ENCODE results near the gene TMEM132D. TPM values are rescaled to one million over a fixed set of nuclear protein-coding genes. Genes with fewer than 3 reads are reported as not detected.

TMEM132D gene
- total RNA-seq, 1 donor from 2014 or later = not detected

DNA sequence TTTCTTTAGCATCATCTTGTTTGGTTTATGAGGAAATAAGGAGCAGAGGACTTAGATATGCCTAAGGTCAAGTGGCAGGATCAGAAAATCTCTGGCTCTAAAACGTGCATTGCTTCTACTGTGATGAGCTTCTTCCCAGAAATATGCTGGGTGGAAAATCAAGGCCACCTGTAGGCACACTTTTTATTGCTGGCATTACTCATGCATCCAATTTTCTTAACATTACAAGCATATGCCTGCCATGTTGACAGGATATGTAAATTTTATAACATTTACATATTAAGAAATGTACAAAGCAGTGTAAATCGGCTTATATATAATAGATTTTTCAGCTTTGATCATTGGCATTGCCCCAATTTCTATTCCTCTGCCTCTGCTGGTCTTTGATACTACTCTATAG is 409.6 kb downstream of the TMEM132D start:
- H3K27ac Mint-ChIP-seq = no peak overlapping the region
- intact Hi-C loops (cut with micrococcal nuclease) = no loop called here

DNA sequence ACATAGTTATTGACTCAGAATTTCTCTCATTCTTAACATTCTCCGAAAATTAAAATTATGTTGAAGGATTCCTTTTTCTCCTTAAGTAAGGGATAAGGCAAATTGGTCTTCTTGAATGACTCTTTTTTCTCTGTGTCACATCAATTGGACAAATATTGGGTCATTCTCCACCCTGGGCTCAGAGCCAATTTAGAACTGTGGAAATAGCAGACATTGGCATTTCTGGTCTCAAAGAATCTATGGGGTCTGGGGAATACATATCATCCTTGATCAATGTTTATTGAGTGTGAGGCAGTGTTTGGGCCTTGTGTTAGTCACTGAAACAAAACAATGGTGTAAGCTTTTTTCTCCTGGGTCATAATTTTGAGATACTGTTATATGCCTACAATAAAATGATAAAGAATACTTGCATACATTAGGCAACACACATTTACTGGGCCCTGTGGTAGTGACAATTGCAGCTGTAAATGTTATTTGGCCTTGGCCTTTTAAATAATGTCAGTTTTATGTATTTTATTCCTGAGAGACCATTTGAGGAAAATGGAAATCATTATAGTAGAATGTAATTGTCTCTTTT is 414.6 kb downstream of the TMEM132D start:
- no peaks in the 10 kb centered on the region for H3K36me3 Mint-ChIP-seq (ENCODE audit: low read depth)
- intact Hi-C loops (cut with micrococcal nuclease) = no loop called here

More for the DNA sequence above, 409.6 kb downstream of the TMEM132D start:
- no peaks in the 10 kb centered on the region for H3K36me3 Mint-ChIP-seq (ENCODE audit: low read depth)
- H3K9me3 Mint-ChIP-seq = peaks cover 15% of the 10 kb centered on the region
- no peak for DNase-seq (ENCODE audit: low spot score)
- H3K4me3 Mint-ChIP-seq = no peak overlapping the region
- no peaks in the 10 kb centered on the region for H3K27me3 Mint-ChIP-seq (ENCODE audit: insufficient read depth)
- no peaks in the 10 kb centered on the region for H3K4me1 Mint-ChIP-seq (ENCODE audit: low read depth)

DNA sequence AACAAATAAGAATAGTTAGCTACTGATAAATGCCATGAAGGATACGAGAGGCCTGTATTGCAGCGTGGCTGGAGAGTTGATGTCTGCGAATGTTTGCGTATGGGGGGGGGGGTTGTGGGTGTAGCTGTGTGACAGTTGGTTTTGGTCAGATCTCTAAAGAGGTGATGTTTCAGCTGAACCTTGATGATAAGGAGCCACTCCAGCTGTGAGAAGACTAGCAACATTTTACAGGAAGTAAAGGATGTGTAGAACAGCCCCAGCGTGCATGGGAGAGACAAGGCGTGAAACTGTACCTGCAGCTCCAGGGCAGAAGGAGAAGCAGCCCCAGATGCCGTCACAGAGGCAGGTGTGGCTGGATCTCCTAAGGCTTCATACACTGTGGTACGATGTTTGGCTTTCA is 416.9 kb downstream of the TMEM132D start:
- no peak for DNase-seq (ENCODE audit: low spot score)
- intact Hi-C loops (cut with micrococcal nuclease) = no loop called here
- Mint-ChIP-seq H3K27ac (no peak overlapping the region), H3K4me1 (ENCODE audit: low read depth) (no peaks in the 10 kb centered on the region), H3K36me3 (ENCODE audit: low read depth) (no peaks in the 10 kb centered on the region), H3K4me3 (no peak overlapping the region), H3K9me3 (peaks cover 12% of the 10 kb centered on the region), H3K27me3 (ENCODE audit: insufficient read depth) (no peaks in the 10 kb centered on the region)

More for the DNA sequence above, 414.6 kb downstream of the TMEM132D start:
- Mint-ChIP-seq H3K4me1 (ENCODE audit: low read depth) (no peaks in the 10 kb centered on the region), H3K27me3 (ENCODE audit: insufficient read depth) (no peaks in the 10 kb centered on the region), H3K4me3 (no peak overlapping the region), H3K27ac (no peak overlapping the region), H3K9me3 (peaks cover 20% of the 10 kb centered on the region)
- DNase-seq (ENCODE audit: low spot score) = no peak

DNA sequence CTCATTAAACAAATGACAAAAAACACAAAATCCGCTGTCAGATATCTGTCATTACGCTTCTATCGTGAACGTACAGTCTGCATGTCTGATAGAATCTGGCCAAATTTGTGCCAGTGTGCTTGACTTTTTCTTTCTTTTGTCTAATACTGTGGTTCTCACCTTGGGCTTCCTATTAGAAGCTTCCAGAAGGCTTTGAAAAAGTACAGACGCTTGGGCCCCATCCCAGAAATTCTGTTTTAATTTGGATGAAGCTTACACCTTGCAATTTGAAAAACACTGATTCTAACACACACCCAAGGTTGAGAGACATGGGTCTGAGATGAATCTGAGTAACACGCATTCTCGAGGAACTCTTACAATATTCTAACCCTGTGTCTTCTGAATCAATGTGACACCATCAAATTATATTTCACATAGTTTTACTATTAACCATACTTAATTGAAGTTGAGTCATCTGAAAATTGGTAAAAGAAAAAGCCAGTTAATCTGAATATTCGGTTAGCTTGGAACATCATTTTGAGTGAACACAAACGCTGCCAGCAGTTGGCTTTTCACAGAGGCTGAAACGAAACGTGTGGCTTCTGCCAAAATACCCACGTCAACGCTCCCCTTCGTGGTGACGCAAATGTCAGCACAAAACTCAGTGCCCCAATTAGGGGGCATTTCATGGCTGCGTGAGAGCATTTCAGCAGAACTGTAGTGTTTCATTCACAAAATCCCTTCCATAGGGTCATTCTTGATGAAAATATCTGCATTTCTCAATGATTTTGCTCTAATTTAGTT is 420.5 kb downstream of the TMEM132D start:
- intact Hi-C loops (cut with micrococcal nuclease) = no loop called here
- Mint-ChIP-seq H3K9me3 (peaks cover 11% of the 10 kb centered on the region), H3K27ac (no peak overlapping the region), H3K4me1 (ENCODE audit: low read depth) (no peaks in the 10 kb centered on the region), H3K4me3 (no peak overlapping the region), H3K27me3 (ENCODE audit: insufficient read depth) (no peaks in the 10 kb centered on the region), H3K36me3 (ENCODE audit: low read depth) (no peaks in the 10 kb centered on the region)
- DNase-seq (ENCODE audit: low spot score) = no peak

DNA sequence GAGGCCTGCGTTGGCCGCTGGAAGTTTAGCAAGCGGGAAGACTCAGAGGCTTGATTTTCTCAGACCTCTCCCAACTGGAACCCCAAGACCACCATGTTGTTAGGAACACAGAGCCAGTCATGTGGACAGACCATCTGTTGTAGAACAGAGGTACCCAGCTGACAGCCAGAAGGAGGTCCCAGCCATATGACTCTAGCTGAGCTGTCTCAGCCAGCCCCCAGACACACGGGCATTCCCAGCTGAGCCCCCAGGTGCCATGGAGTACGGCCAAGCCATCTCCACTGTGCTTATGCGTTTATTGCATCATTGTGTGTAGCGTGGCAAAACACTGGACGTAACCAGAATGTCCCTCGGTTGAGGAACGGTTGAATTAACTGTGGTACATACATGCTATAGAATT is 421.9 kb downstream of the TMEM132D start:
- H3K4me1 Mint-ChIP-seq (ENCODE audit: low read depth) = no peaks in the 10 kb centered on the region
- no peak for DNase-seq (ENCODE audit: low spot score)
- H3K27ac Mint-ChIP-seq = no peak overlapping the region
- no peaks in the 10 kb centered on the region for H3K36me3 Mint-ChIP-seq (ENCODE audit: low read depth)
- H3K27me3 Mint-ChIP-seq (ENCODE audit: insufficient read depth) = no peaks in the 10 kb centered on the region
- H3K9me3 Mint-ChIP-seq = peaks cover 8% of the 10 kb centered on the region
- no peak overlapping the region for H3K4me3 Mint-ChIP-seq
- intact Hi-C loops (cut with micrococcal nuclease) = no loop called here

DNA sequence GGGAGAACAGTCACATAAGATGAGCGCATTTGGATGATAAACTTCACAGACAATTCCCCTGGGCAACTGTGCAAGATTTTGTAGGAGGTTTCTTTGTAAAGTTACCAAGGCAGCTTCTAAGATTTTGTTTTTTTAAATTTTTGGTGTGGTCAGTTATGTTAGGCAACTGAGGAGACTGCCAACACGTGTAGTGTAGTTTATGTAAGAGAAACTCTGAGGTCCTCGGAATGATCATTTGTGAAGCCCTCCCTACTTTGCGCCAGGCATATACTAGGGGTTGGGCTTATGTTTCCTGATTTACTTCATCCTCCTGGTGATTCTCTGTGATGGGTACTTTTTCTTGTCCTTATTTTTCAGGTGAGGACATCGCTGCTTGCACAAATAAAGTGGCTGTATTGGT is 433.6 kb downstream of the TMEM132D start:
- Mint-ChIP-seq H3K9me3 (peaks cover 11% of the 10 kb centered on the region), H3K4me1 (ENCODE audit: low read depth) (no peaks in the 10 kb centered on the region), H3K27ac (no peak overlapping the region), H3K36me3 (ENCODE audit: low read depth) (no peaks in the 10 kb centered on the region), H3K4me3 (no peak overlapping the region), H3K27me3 (ENCODE audit: insufficient read depth) (no peaks in the 10 kb centered on the region)
- DNase-seq (ENCODE audit: low spot score) = no peak
- intact Hi-C loops (cut with micrococcal nuclease) = no loop called here

DNA sequence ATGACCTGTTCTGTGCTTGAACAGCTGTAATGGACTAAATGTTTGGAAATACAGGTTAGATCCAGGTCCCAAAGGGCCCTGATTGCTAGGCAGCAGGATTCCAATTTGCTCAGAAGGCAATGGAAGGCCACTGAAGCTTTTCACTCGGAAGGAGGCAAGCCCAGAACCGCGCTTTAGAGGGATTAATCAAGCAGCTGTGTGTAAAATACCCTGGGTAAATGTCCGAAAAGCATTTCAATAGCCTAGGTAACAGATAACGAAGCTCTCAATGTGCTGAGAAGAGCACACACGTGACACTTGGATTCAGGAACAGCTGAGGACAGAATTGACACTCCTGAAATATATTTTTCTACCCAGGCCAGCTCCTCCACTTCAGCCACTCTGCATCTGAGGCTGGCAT is 436.1 kb downstream of the TMEM132D start:
- no peaks in the 10 kb centered on the region for H3K36me3 Mint-ChIP-seq (ENCODE audit: low read depth)
- H3K4me1 Mint-ChIP-seq (ENCODE audit: low read depth) = no peaks in the 10 kb centered on the region
- H3K27me3 Mint-ChIP-seq (ENCODE audit: insufficient read depth) = no peaks in the 10 kb centered on the region
- intact Hi-C loops (cut with micrococcal nuclease) = no loop called here
- no peak overlapping the region for H3K27ac Mint-ChIP-seq
- no peak for DNase-seq (ENCODE audit: low spot score)
- peaks cover 11% of the 10 kb centered on the region for H3K9me3 Mint-ChIP-seq
- no peak overlapping the region for H3K4me3 Mint-ChIP-seq

DNA sequence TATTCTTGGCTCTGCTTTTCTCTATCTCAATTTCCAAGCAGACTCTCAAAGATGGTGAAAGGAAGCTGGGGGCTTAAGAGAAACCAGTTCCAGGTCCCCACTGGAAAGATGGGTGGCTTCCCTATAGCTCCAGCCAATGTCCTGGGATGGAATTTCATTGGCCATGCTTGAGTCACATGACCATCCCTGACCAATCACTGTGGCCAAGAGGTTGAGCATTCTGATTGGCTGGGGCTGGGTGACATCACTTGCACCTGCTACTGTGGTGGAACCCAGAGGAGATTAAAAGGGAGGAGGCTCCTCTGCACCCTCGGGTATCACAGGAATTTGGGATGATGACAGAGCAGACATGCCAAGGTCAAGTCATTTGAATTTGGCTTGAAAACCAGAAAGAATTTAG is 436.5 kb downstream of the TMEM132D start:
- Mint-ChIP-seq H3K27me3 (ENCODE audit: insufficient read depth) (no peaks in the 10 kb centered on the region), H3K36me3 (ENCODE audit: low read depth) (no peaks in the 10 kb centered on the region), H3K4me1 (ENCODE audit: low read depth) (no peaks in the 10 kb centered on the region), H3K4me3 (no peak overlapping the region), H3K27ac (no peak overlapping the region), H3K9me3 (peaks cover 11% of the 10 kb centered on the region)
- DNase-seq (ENCODE audit: low spot score) = no peak
- intact Hi-C loops (cut with micrococcal nuclease) = no loop called here

DNA sequence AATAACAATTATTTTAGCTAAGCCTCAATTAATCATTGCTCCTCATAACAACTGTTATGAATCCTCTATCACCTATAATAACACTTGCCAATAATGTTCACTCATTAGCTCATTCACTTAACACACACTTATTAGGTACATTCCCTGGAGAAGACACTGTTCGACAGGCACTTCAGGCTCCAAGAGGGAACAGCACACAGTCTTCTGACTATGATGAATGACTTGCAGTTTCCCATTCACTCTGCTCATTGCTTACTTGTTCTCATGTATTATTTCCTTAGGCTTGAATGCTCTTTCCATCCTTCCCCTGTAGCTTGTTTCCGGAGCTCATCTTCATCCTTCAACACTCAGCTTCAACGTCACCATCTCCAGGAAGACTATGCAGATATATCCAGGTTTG is 437.3 kb downstream of the TMEM132D start:
- H3K4me3 Mint-ChIP-seq = no peak overlapping the region
- H3K9me3 Mint-ChIP-seq = peaks cover 13% of the 10 kb centered on the region
- H3K36me3 Mint-ChIP-seq (ENCODE audit: low read depth) = no peaks in the 10 kb centered on the region
- DNase-seq (ENCODE audit: low spot score) = no peak
- H3K27ac Mint-ChIP-seq = no peak overlapping the region
- intact Hi-C loops (cut with micrococcal nuclease) = no loop called here
- H3K27me3 Mint-ChIP-seq (ENCODE audit: insufficient read depth) = no peaks in the 10 kb centered on the region
- no peaks in the 10 kb centered on the region for H3K4me1 Mint-ChIP-seq (ENCODE audit: low read depth)

DNA sequence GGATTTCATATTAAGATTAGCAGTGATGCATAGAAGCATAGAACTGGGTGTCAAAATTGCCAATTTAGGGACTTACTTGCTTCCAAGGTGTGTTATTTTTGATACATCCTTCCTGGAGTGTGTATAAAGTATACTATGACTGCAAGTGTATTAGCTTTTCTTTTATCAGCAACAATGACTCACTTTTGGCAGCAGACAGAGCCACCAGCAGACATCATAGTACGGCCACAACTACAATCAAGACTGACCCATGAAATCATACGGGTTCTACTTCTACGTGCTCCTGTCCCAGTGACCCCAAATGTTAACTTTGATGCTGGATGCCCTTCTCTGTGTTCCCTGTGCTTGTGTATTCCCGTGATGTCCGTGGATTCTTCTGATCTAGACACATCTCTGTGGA is 443.9 kb downstream of the TMEM132D start:
- intact Hi-C loops (cut with micrococcal nuclease) = no loop called here
- DNase-seq (ENCODE audit: low spot score) = no peak
- H3K27ac Mint-ChIP-seq = no peak overlapping the region
- peaks cover 8% of the 10 kb centered on the region for H3K9me3 Mint-ChIP-seq
- no peak overlapping the region for H3K4me3 Mint-ChIP-seq
- H3K27me3 Mint-ChIP-seq (ENCODE audit: insufficient read depth) = no peaks in the 10 kb centered on the region
- no peaks in the 10 kb centered on the region for H3K36me3 Mint-ChIP-seq (ENCODE audit: low read depth)
- H3K4me1 Mint-ChIP-seq (ENCODE audit: low read depth) = no peaks in the 10 kb centered on the region

DNA sequence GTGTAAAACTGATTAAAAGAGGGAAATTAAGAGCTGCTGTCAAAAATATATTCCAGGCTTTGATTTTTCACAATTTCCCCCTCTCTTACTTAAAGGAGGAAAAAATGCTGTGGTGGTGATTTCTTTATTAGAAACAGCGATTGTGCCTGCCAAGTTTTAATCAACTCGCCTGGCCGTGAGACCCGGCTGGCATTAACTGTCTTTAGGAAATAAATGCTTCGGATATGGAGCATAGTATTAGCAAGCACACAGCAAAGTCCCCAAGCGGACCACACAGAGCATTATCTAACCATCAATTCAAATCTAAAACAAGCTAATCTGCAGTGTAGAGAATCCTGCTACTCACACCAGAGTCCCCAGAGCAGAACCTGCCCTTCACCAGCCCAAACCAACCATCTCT is 457.1 kb downstream of the TMEM132D start:
- H3K9me3 Mint-ChIP-seq = peaks cover 10% of the 10 kb centered on the region
- no peaks in the 10 kb centered on the region for H3K36me3 Mint-ChIP-seq (ENCODE audit: low read depth)
- DNase-seq (ENCODE audit: low spot score) = no peak
- H3K4me1 Mint-ChIP-seq (ENCODE audit: low read depth) = no peaks in the 10 kb centered on the region
- no peaks in the 10 kb centered on the region for H3K27me3 Mint-ChIP-seq (ENCODE audit: insufficient read depth)
- H3K4me3 Mint-ChIP-seq = no peak overlapping the region
- intact Hi-C loops (cut with micrococcal nuclease) = no loop called here
- H3K27ac Mint-ChIP-seq = no peak overlapping the region

DNA sequence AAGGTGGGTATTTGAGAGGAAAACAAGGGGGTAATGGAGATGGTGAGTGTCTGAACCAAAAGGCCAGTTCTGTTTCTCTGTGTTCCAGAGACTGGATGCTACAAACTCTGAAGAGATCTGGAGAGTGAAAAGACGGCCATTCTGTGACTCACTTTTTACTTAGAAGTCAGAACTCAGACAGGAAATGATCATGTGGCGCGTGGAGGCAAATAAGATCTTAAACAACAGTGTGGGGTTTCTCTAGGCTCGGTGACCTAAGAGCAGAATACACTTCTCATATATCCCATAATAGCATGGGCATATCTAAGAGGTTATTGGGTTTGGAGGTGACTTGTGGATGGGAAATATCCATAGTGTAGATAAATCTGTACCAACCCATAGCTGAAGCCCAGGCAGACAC is 463.5 kb downstream of the TMEM132D start:
- Mint-ChIP-seq H3K36me3 (ENCODE audit: low read depth) (no peaks in the 10 kb centered on the region), H3K4me1 (ENCODE audit: low read depth) (no peaks in the 10 kb centered on the region), H3K27ac (no peak overlapping the region), H3K4me3 (no peak overlapping the region), H3K27me3 (ENCODE audit: insufficient read depth) (no peaks in the 10 kb centered on the region), H3K9me3 (peaks cover 55% of the 10 kb centered on the region)
- intact Hi-C loops (cut with micrococcal nuclease) = no loop called here
- DNase-seq (ENCODE audit: low spot score) = no peak

DNA sequence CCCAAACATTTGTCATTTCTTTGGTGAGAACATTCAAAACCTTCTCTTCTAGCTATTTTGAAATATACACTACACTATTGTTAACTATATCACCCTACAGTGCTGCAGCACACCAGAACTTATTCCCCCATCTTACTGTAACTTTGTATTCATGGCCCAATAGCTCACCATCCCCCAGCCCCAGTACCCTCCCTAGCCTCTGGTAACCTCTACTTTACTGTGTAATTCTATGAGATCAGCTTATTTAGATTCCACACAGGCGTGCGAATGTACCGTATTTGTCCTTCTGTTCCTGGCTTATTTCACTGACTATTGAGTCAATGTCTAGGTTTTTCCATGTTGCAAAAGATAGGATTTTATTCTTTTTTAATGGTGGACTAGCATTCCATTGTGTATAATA is 469.0 kb downstream of the TMEM132D start:
- no peaks in the 10 kb centered on the region for H3K4me1 Mint-ChIP-seq (ENCODE audit: low read depth)

More for the DNA sequence above, 469.0 kb downstream of the TMEM132D start:
- Mint-ChIP-seq H3K27ac (no peak overlapping the region), H3K9me3 (peaks cover 46% of the 10 kb centered on the region), H3K27me3 (ENCODE audit: insufficient read depth) (no peaks in the 10 kb centered on the region), H3K4me3 (no peak overlapping the region), H3K36me3 (ENCODE audit: low read depth) (no peaks in the 10 kb centered on the region)
- no peak for DNase-seq (ENCODE audit: low spot score)
- intact Hi-C loops (cut with micrococcal nuclease) = no loop called here

Data from activated T-helper 1 cell treated with anti-CD3 and anti-CD28 coated beads, Interleukin-12 subunit alpha, Interleukin-12 subunit beta, Interleukin-2, Interleukin-4 antibody, amounts not matched to agents 30 ng/mL and 10 ng/mL and 1 ng/mL, durations not matched to agents 14 hours and 24 hours and 36 hours (primary cell).